GM12878 (cell line): ENCODE data around the gene GPBAR1. TPM values are rescaled to one million over a fixed set of nuclear protein-coding genes. Genes with fewer than 3 reads are reported as not detected.
A peak's percentile ranks its signal among the peaks of the same experiment; 100 is the strongest.

Experiments
- ATF2 ChIP-seq: IDR thresholded peaks from 2 replicates; pipeline ENCODE4 v1.6.1; 2012; ENCODE audit warnings: low read length, inconsistent platforms
- BACH1 ChIP-seq: fragments of 450-650 bp; IDR thresholded peaks from 2 replicates; pipeline ENCODE4 v1.6.1; 2017; ENCODE audit warnings: mild to moderate bottlenecking, borderline replicate concordance
- CREB1 ChIP-seq: IDR thresholded peaks from 2 replicates; pipeline ENCODE4 v1.6.1; 2012; ENCODE audit warnings: low read depth, mild to moderate bottlenecking, inconsistent platforms
- E4F1 ChIP-seq: fragments of 450-650 bp; IDR thresholded peaks from 2 replicates; pipeline ENCODE4 v1.6.1; 2018; ENCODE audit warnings: borderline replicate concordance, mild to moderate bottlenecking; ENCODE audit not compliant: partially characterized antibody
- EGR1 ChIP-seq, 2 experiments: IDR thresholded peaks; 1 replicate in 1 of 2; 2 replicates in 1 of 2; pipeline ENCODE4 v1.6.1; 2011 to 2012; ENCODE audit warnings: low read depth in 2 of 2, low read length in 2 of 2, borderline replicate concordance in 1 of 2, mild to moderate bottlenecking in 1 of 2, moderate library complexity in 1 of 2
- HCFC1 ChIP-seq: fragments of 150-350 bp; IDR thresholded peaks from 2 replicates; pipeline ENCODE4 v1.6.1; 2014; ENCODE audit warnings: low read length
- JUNB ChIP-seq: IDR thresholded peaks from 2 replicates; pipeline ENCODE4 v1.6.1; 2016; ENCODE audit warnings: antibody characterized with exemption, mild to moderate bottlenecking
- KLF5 ChIP-seq: fragments of 450-650 bp; IDR thresholded peaks from 2 replicates; pipeline ENCODE4 v1.6.1; 2014; ENCODE audit warnings: mild to moderate bottlenecking; ENCODE audit not compliant: partially characterized antibody
- MLLT1 ChIP-seq: fragments of 450-650 bp; IDR thresholded peaks from 2 replicates; pipeline ENCODE4 v1.6.1; 2016; ENCODE audit warnings: mild to moderate bottlenecking
- NR2F1 ChIP-seq: fragments of 450-650 bp; conservative IDR thresholded peaks from 2 replicates; pipeline ENCODE4 v1.6.1; 2017; ENCODE audit warnings: mild to moderate bottlenecking
- PAX5 ChIP-seq: IDR thresholded peaks from 2 replicates; pipeline ENCODE4 v1.6.1; 2011; ENCODE audit warnings: low read depth, low read length, borderline replicate concordance
- POLR2A ChIP-seq: IDR thresholded peaks from 2 replicates; pipeline ENCODE4 v1.6.1; 2011; ENCODE audit warnings: low read depth, mild to moderate bottlenecking, low read length
- POU2F2 ChIP-seq: IDR thresholded peaks from 3 replicates; pipeline ENCODE4 v1.6.1; 2011; ENCODE audit warnings: low read depth, mild to moderate bottlenecking, low read length, borderline replicate concordance
- RELA ChIP-seq: fragments of 450-650 bp; IDR thresholded peaks from 2 replicates; pipeline ENCODE4 v1.8.0; 2014; ENCODE audit warnings: borderline replicate concordance; ENCODE audit not compliant: partially characterized antibody
- SIN3A ChIP-seq: IDR thresholded peaks from 2 replicates; pipeline ENCODE4 v1.6.1; 2012; ENCODE audit warnings: low read depth, low read length, improper control_type of control experiment
- SIX5 ChIP-seq: IDR thresholded peaks from 2 replicates; pipeline ENCODE4 v1.6.1; 2011; ENCODE audit warnings: mild to moderate bottlenecking, low read depth, low read length, moderate library complexity; ENCODE audit not compliant: severe bottlenecking
- SMAD5 ChIP-seq: IDR thresholded peaks from 2 replicates; pipeline ENCODE4 v1.6.1; 2016; ENCODE audit warnings: antibody characterized with exemption, low read depth
- SPI1 ChIP-seq: IDR thresholded peaks from 2 replicates; pipeline ENCODE4 v1.6.1; 2011; ENCODE audit warnings: low read depth, mild to moderate bottlenecking, low read length, moderate library complexity, borderline replicate concordance; ENCODE audit not compliant: insufficient read depth
- TARDBP ChIP-seq: IDR thresholded peaks from 2 replicates; pipeline ENCODE4 v1.6.1; 2016; ENCODE audit warnings: borderline replicate concordance
- TBL1XR1 ChIP-seq: IDR thresholded peaks from 2 replicates; pipeline ENCODE4 v1.6.1; 2012; ENCODE audit warnings: low read depth, low read length, improper control_type of control experiment
- ZNF687 ChIP-seq: fragments of 450-650 bp; IDR thresholded peaks from 2 replicates; pipeline ENCODE4 v1.6.1; 2017; ENCODE audit warnings: mild to moderate bottlenecking, moderate library complexity
- polyA plus RNA-seq, 11 experiments: library from polyadenylated mRNA; depleted of rRNA in 4 of 11; unstranded in 6 of 11; stranded (reverse) in 5 of 11; fragments of >200 nt; fragmentation: Nextera tagmentation in 4 of 11; fragmentation: Illumina TruSeq in 1 of 11; extraction: Ambion mirVana in 4 of 11; extraction: Trizol in 1 of 11; gene quantifications; 1 replicate in 1 of 11; 2 replicates in 10 of 11; pipeline versions ENCODE4 v1.2.1 to v1.2.3, GENCODE V29; 2011 to 2016; ENCODE audit warnings: inconsistent platforms in 2 of 11, missing spikeins in 2 of 11, low read depth in 1 of 11
- total RNA-seq, 4 experiments: library from RNA; depleted of rRNA in 3 of 4; stranded (reverse); fragments of >200 nt in 3 of 4; fragmentation: Illumina TruSeq in 1 of 4; extraction: Trizol in 1 of 4; gene quantifications; 2 replicates each; pipeline versions ENCODE4 v1.2.1 to v1.2.3, GENCODE V29; 2013 to 2021

The GPBAR1 gene
- total and polyA plus RNA-seq, 10 of the 15 experiments (the other 5 are each of a cell fraction or from before 2014, with no cell fraction given) = 0.03 to 0.36 (median 0.11) TPM; not detected in 3

GRCh38 chr2:218216674-218217359 is 44.0 kb upstream of the GPBAR1 start, which contains the start of gene ARPC2 (continued):
- no peak for TF ChIP-seq ZNF687
- TF ChIP-seq EGR1 (IDR thresholded peaks at IDR 0.05; ENCODE audit: borderline replicate concordance in 1 of 2, low read depth in 2 of 2, low read length in 2 of 2) = peak in 1 of 2 experiments; percentile 69; a peak in 2 of 3 replicates
- peak; percentile 40; the same call in 1 of the 2 replicates for TF ChIP-seq MLLT1
- TF ChIP-seq KLF5 = peak; percentile 20
- peak; percentile 55; the same call in 1 of the 3 replicates for TF ChIP-seq POU2F2
- TF ChIP-seq POLR2A = peak; percentile 81
- peak; percentile 22 for TF ChIP-seq RELA
- peak; percentile 89 for TF ChIP-seq BACH1
- no peak for TF ChIP-seq JUNB
- peak; percentile 32; the same call in 1 of the 2 replicates for TF ChIP-seq TBL1XR1
- TF ChIP-seq PAX5 = no peak
- 0 out of 2 replicates have a peak, but pooled peaks have one; percentile 44 for TF ChIP-seq SMAD5
- TF ChIP-seq ATF2 = no peak
- peak; percentile 82 for TF ChIP-seq E4F1
- TF ChIP-seq SIX5 = no peak
- TF ChIP-seq HCFC1 = peak; percentile 53
- TF ChIP-seq SPI1 = peak; percentile 88
- peak; percentile 77; the same call in 1 of the 2 replicates for TF ChIP-seq CREB1
- TF ChIP-seq NR2F1 = no peak
- TF ChIP-seq SIN3A = peak; percentile 41; the same call in 1 of the 2 replicates
- no peak for TF ChIP-seq TARDBP
